AG04450 (cell line): ENCODE data around the gene XIRP1. TPM values are rescaled to one million over a fixed set of nuclear protein-coding genes. Genes with fewer than 3 reads are reported as not detected.
A peak's percentile ranks its signal among the peaks of the same experiment; 100 is the strongest.

ENCODE experiments used
- CTCF ChIA-PET: fragments of 300-600, 350-600 bp; formaldehyde crosslinking; extraction: SDS; loops from one replicate; lab custom pipeline; 2022; ENCODE audit warnings: antibody characterized with exemption, inconsistent platforms; lab: Charles Lee
- POLR2A ChIA-PET: fragments of 350-600 bp; formaldehyde crosslinking; extraction: SDS; loops from one replicate; lab custom pipeline; 2021; ENCODE audit warnings: antibody characterized with exemption, inconsistent platforms; lab: Yijun Ruan, JAX
- DNase-seq: peaks from one replicate; pipeline ENCODE4 v3.0.0-alpha.2; 2011; ENCODE audit warnings: low read depth, low spot score
- H3K27ac ChIP-seq: one replicate; pipeline ENCODE4 v1.5.1; 2012; ENCODE audit warnings: low read depth, low read length, control low read depth
- H3K27me3 ChIP-seq: one replicate; pipeline ENCODE4 v1.6.0; 2012; ENCODE audit warnings: low read length; ENCODE audit not compliant: control insufficient read depth, insufficient read depth
- H3K4me3 ChIP-seq: 2 replicates; pipeline ENCODE4 v1.5.1; 2011; ENCODE audit warnings: mild to moderate bottlenecking, low read depth, low read length, control low read depth
- H3K9me3 ChIP-seq: 2 replicates; pipeline ENCODE4 v1.5.1; 2012; ENCODE audit warnings: low read length; ENCODE audit not compliant: control insufficient read depth, insufficient read depth
- CTCF ChIP-seq: IDR thresholded peaks from 2 replicates; pipeline ENCODE4 v1.5.1; 2011; ENCODE audit warnings: low read depth, low read length, control low read depth, inconsistent platforms
- polyA plus RNA-seq: library from polyadenylated mRNA; depleted of rRNA; stranded (reverse); fragments of >200 nt; gene quantifications from 2 replicates; pipeline ENCODE4 v1.2.3, GENCODE V29; 2011

The XIRP1 gene
- polyA plus RNA-seq, 1 experiment = not detected

- H3K4me3 ChIP-seq = no peak overlapping the region
- DNase-seq = no peak
- no peaks in the 10 kb centered on the region for H3K27me3 ChIP-seq
- TF ChIP-seq CTCF = no peak
- ChIA-PET CTCF (no interaction called here), POLR2A (no interaction called here)
- H3K27ac ChIP-seq = no peak overlapping the region
- peaks cover 3% of the 10 kb centered on the region for H3K9me3 ChIP-seq
These were observed 28.0 kb downstream of the XIRP1 start for GRCh38 chr3:39164414-39164813.

DNA sequence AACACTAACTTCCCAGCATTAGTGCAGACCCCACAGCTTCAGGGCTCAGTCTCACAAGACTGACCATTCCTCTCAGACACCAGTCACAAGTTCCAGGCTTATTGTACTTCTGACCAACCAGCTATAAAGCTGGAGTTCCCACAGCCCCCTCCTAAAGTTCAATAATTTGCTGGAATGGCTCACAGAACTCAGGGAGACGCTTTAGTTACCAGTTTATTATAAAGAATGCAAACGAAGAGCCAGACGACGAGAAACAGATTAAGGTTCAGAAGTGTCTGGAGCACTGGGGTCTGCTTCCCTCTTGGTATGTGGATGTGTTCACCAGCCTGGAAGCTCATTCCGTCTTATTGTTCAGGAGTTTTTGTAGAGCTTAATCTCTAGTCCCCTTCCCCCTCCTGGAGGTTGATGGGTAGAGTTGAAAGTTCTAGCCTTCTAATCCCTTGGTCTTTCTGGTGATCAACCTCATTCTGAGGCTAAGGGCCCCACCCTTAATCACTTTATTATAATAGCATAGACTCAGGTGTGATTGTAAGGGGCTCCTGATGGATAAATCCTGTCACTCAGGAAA lies 34.2 kb downstream of the XIRP1 start:
- no peak for TF ChIP-seq CTCF
- H3K4me3 ChIP-seq = no peak overlapping the region
- H3K27me3 ChIP-seq = peaks cover 3% of the 10 kb centered on the region
- H3K27ac ChIP-seq = no peak overlapping the region
- DNase-seq = no peak
- ChIA-PET CTCF (interaction anchor here (0.9 kb wide), 1 partner anchor 133 kb away, joined by 7 read pairs; no protein-coding TSS in a partner anchor), POLR2A (no interaction called here)
- peaks cover 3% of the 10 kb centered on the region for H3K9me3 ChIP-seq

GRCh38 chr3:39157359-39157758 lies 35.0 kb downstream of the XIRP1 start:
- DNase-seq = no peak
- Histone ChIP-seq H3K27ac (no peak overlapping the region), H3K4me3 (no peak overlapping the region), H3K27me3 (peaks cover 3% of the 10 kb centered on the region), H3K9me3 (no peaks in the 10 kb centered on the region; the same call in 1 of the 2 replicates)
- ChIA-PET POLR2A (no interaction called here), CTCF (no interaction called here)
- TF ChIP-seq CTCF = no peak

GRCh38 chr3:39156421-39156820 lies 36.0 kb downstream of the XIRP1 start:
- no peak for DNase-seq
- POLR2A ChIA-PET = interaction anchor here (1.0 kb wide), 1 partner anchor 10 kb away, joined by 3 read pairs; no protein-coding TSS in a partner anchor
- CTCF ChIA-PET = no interaction called here
- H3K27ac ChIP-seq = no peak overlapping the region
- H3K27me3 ChIP-seq = peaks cover 3% of the 10 kb centered on the region
- no peak overlapping the region for H3K4me3 ChIP-seq
- H3K9me3 ChIP-seq = no peaks in the 10 kb centered on the region; the same call in 1 of the 2 replicates
- no peak for TF ChIP-seq CTCF

GRCh38 chr3:39154280-39155021 lies 37.9 kb downstream of the XIRP1 start:
- H3K27ac ChIP-seq = peak overlapping the region; percentile 2
- H3K27me3 ChIP-seq = peaks cover 3% of the 10 kb centered on the region
- CTCF ChIA-PET = no interaction called here
- no peak for DNase-seq
- H3K4me3 ChIP-seq = no peak overlapping the region
- TF ChIP-seq CTCF = no peak
- POLR2A ChIA-PET = no interaction called here
- H3K9me3 ChIP-seq = no peaks in the 10 kb centered on the region; the same call in 1 of the 2 replicates
